ENCODE measurements around the gene RAI1. TPM values are rescaled to one million over a fixed set of nuclear protein-coding genes. Genes with fewer than 3 reads are reported as not detected.

The RAI1 gene
- total RNA-seq, 1 donor from 2014 or later: 31.1 TPM

GRCh38 chr17:17783116-17783824 is 102.0 kb downstream of the RAI1 start:
- Histone ChIP-seq H3K27ac (peak overlapping the region; percentile 46), H3K36me3 (no peaks in the 10 kb centered on the region), H3K4me1 (peaks cover 66% of the 10 kb centered on the region), H3K9me3 (no peaks in the 10 kb centered on the region), H3K4me3 (peak overlapping the region; percentile 59), H3K27me3 (ENCODE audit: low read depth) (no peaks in the 10 kb centered on the region)
- intact Hi-C loops (cut with DNase I): no loop called here
- ATAC-seq (peak; percentile 40 to 74), DNase-seq (peak; percentile 71)
- no peak for TF ChIP-seq CTCF (IDR thresholded peaks at IDR 0.05)

GRCh38 chr17:17783825-17784656 is 102.8 kb downstream of the RAI1 start:
- ATAC-seq: peak; percentile 2 to 5
- Histone ChIP-seq H3K36me3 (no peaks in the 10 kb centered on the region), H3K9me3 (no peaks in the 10 kb centered on the region), H3K27me3 (ENCODE audit: low read depth) (no peaks in the 10 kb centered on the region), H3K4me3 (peak overlapping the region; percentile 59), H3K4me1 (peaks cover 60% of the 10 kb centered on the region), H3K27ac (peak overlapping the region; percentile 46)
- TF ChIP-seq CTCF (IDR thresholded peaks at IDR 0.05): no peak
- no peak for DNase-seq
- intact Hi-C loops (cut with DNase I): no loop called here

DNA sequence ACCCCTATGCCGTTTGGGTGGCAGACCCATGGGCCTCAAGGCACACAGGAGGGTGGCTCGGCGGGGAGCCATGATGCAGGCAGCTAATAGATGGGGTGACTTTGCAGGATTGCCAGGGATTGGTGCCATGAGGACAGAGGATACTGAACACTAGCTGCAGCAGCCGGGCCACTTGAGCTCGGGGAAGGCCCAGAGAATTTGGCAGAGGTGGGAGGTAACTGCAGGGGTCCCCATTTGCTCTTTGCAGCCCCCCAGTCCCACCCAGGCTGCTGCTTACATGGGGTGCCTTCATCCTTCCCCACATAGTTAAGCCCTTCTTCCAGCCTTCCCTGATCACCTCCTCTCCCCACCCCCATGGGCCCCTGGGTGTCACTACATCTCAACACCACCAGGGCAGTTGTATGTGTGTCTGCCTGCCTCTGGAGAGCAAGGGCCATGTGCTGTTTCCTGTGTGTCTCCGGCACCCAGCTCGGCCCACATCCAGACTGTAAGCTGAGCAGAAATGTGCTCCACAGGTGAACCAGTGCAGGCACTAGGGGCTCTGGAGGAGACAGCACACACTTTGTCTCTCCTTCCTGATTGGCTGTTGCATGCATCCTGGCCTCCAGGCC is 103.5 kb downstream of the RAI1 start:
- DNase-seq: no peak

DNA sequence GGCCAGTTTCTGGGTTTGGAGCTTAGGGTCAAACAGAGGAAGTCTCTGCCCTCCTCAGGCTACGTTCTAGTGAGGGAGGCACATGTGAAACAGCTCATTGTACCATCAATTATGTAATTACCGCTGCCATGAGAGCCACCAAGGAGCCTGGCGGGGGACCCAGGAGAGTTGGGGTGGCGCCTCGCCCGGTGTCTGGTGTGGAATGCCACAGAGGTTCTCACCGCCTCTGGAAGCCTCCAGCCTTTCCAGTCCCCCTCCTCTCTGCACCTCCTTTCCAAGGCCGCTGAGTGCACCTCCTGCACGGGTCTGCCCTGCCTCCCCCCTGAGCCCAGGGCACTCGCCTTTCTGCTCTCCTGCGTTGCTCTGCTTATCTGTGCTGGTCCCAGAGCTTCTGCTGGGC is 104.1 kb downstream of the RAI1 start:
- no peak for DNase-seq
- Histone ChIP-seq H3K36me3 (no peaks in the 10 kb centered on the region), H3K27ac (no peak overlapping the region), H3K4me1 (peaks cover 51% of the 10 kb centered on the region), H3K27me3 (ENCODE audit: low read depth) (no peaks in the 10 kb centered on the region), H3K9me3 (no peaks in the 10 kb centered on the region), H3K4me3 (no peak overlapping the region)
- intact Hi-C loops (cut with DNase I): no loop called here
- no peak for TF ChIP-seq CTCF (IDR thresholded peaks at IDR 0.05)
- ATAC-seq: no peak

More for the DNA sequence above, 103.5 kb downstream of the RAI1 start:
- Histone ChIP-seq H3K36me3 (no peaks in the 10 kb centered on the region), H3K27ac (no peak overlapping the region), H3K27me3 (ENCODE audit: low read depth) (no peaks in the 10 kb centered on the region), H3K9me3 (no peaks in the 10 kb centered on the region), H3K4me1 (peaks cover 53% of the 10 kb centered on the region), H3K4me3 (peak overlapping the region; percentile 59)
- no peak for TF ChIP-seq CTCF (IDR thresholded peaks at IDR 0.05)
- ATAC-seq: no peak
- intact Hi-C loops (cut with DNase I): no loop called here

DNA sequence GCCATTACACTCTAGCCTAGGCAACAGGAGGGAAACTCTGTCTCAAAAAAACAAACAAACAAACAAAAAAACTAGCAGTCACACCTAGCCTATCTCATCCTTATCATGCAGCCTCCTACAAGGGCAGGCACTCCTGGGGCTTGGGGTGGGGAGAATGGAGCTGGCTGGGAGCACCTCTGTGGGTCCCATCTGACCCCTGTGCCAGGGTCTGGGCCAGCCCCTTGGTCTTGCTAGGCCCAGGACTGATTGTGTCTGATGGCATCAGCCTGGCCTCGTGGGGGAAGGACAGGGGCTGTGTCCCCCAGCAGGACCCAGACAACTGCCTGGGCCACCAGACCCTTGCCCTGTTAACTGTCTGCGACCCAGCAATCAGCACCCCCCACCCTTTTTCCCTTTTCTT is 105.7 kb downstream of the RAI1 start:
- intact Hi-C loops (cut with DNase I): no loop called here
- Histone ChIP-seq H3K4me1 (peaks cover 41% of the 10 kb centered on the region), H3K4me3 (no peak overlapping the region), H3K36me3 (no peaks in the 10 kb centered on the region), H3K9me3 (no peaks in the 10 kb centered on the region), H3K27me3 (ENCODE audit: low read depth) (no peaks in the 10 kb centered on the region), H3K27ac (no peak overlapping the region)
- no peak for TF ChIP-seq CTCF (IDR thresholded peaks at IDR 0.05)
- DNase-seq: no peak
- no peak for ATAC-seq
